NCI-H2227 treated with DMSO at 0.1 percent for 48 hours (cell line): ENCODE data around the gene FBXO9.
A peak's percentile ranks its signal among the peaks of the same experiment; 100 is the strongest.

Source experiments
- DNase-seq: peaks from one replicate; lab custom pipeline; 2025; lab: John Stamatoyannopoulos, UW

FBXO9 gene

GRCh38 chr6:53065266-53066076 is at the start of gene FBXO9:
Gene FBXO9, plus strand, starts transcription at chr6:53065404. Its CDS starts 386 bp downstream, at chr6:53065790.
- peak; percentile 40 for DNase-seq

- no peak for DNase-seq
Observed at GRCh38 chr6:53015486-53015885, 49.7 kb upstream of the FBXO9 start.

- DNase-seq = no peak
Observed at GRCh38 chr6:53018446-53018845, 46.8 kb upstream of the FBXO9 start.

GRCh38 chr6:53020005-53020744 is 45.0 kb upstream of the FBXO9 start:
- no peak for DNase-seq

- DNase-seq = no peak
Observed at GRCh38 chr6:53023323-53023722, 41.9 kb upstream of the FBXO9 start.

GRCh38 chr6:53026526-53026925 is 38.7 kb upstream of the FBXO9 start:
- DNase-seq = no peak

GRCh38 chr6:53027131-53027718 is 38.0 kb upstream of the FBXO9 start:
- DNase-seq = no peak

GRCh38 chr6:53028467-53028866 is 36.7 kb upstream of the FBXO9 start:
- DNase-seq = no peak

GRCh38 chr6:53029257-53029656 is 35.9 kb upstream of the FBXO9 start:
- no peak for DNase-seq

- DNase-seq = no peak
Observed at GRCh38 chr6:53029761-53030160, 35.4 kb upstream of the FBXO9 start.

GRCh38 chr6:53031281-53031680 is 33.9 kb upstream of the FBXO9 start:
- no peak for DNase-seq

GRCh38 chr6:53032849-53033248 is 32.4 kb upstream of the FBXO9 start:
- no peak for DNase-seq

- DNase-seq = no peak
Observed at GRCh38 chr6:53033764-53034163, 31.4 kb upstream of the FBXO9 start.

GRCh38 chr6:53035549-53036213 is 29.5 kb upstream of the FBXO9 start:
- DNase-seq = no peak

GRCh38 chr6:53038141-53038540 is 27.1 kb upstream of the FBXO9 start:
- no peak for DNase-seq

- DNase-seq = no peak
Observed at GRCh38 chr6:53038596-53038995, 26.6 kb upstream of the FBXO9 start.

- no peak for DNase-seq
Observed at GRCh38 chr6:53041356-53041755, 23.8 kb upstream of the FBXO9 start.

- DNase-seq = no peak
Observed at GRCh38 chr6:53042112-53042511, 23.1 kb upstream of the FBXO9 start.

GRCh38 chr6:53043581-53043980 is 21.6 kb upstream of the FBXO9 start:
- no peak for DNase-seq

- DNase-seq = no peak
Observed at GRCh38 chr6:53044071-53044470, 21.1 kb upstream of the FBXO9 start.

- DNase-seq = no peak
Observed at GRCh38 chr6:53044572-53044971, 20.6 kb upstream of the FBXO9 start.

GRCh38 chr6:53045891-53046673 is 19.1 kb upstream of the FBXO9 start:
- DNase-seq = no peak
